Natural killer cell treated with Interleukin-12 subunit alpha and Interleukin-12 subunit beta and Interleukin-15 and Interleukin-18, amount 100 ng/mL, for 72 hours (primary cell): ENCODE measurements around the gene ADRA2C. TPM values are rescaled to one million over a fixed set of nuclear protein-coding genes. Genes with fewer than 3 reads are reported as not detected.
A peak's percentile ranks its signal among the peaks of the same experiment; 100 is the strongest.

Experiments used
- ATAC-seq, 2 donors: fragments of 150-1000 bp; cut with Tn5 transposase in 1 of 2; sonication (Bioruptor Pico), chemical (Tn5 transposase) in 1 of 2; 2 replicates each; pipeline ENCODE4 v1.10.0; 2021
- DNase-seq: peaks from one replicate; pipeline ENCODE4 v3.0.0; 2022; ENCODE audit warnings: low spot score
- H3K27ac Mint-ChIP-seq, 2 donors: 1 replicate in 1 of 2; 2 replicates in 1 of 2; pipeline ENCODE4 v1.8.0; 2022; ENCODE audit warnings: mixed read lengths in 2 of 2, mild to moderate bottlenecking in 1 of 2, moderate library complexity in 1 of 2
- H3K27me3 Mint-ChIP-seq, 2 donors: 1 replicate in 1 of 2; 2 replicates in 1 of 2; pipeline ENCODE4 v1.8.0; 2022; ENCODE audit warnings: mixed read lengths in 2 of 2
- H3K36me3 Mint-ChIP-seq: one replicate; pipeline ENCODE4 v1.8.0; 2022; ENCODE audit warnings: mixed read lengths
- H3K4me1 Mint-ChIP-seq, 2 donors: 1 replicate in 1 of 2; 2 replicates in 1 of 2; pipeline ENCODE4 v1.8.0; 2022; ENCODE audit warnings: low read depth in 2 of 2, mixed read lengths in 2 of 2, mild to moderate bottlenecking in 1 of 2
- H3K4me3 Mint-ChIP-seq: one replicate; pipeline ENCODE4 v1.8.0; 2022; ENCODE audit warnings: mixed read lengths
- H3K9me3 Mint-ChIP-seq: 2 replicates; pipeline ENCODE4 v1.8.0; 2022; ENCODE audit warnings: mixed read lengths
- total RNA-seq, 2 donors: library from RNA; stranded (reverse); gene quantifications; one replicate each; pipeline ENCODE4 v1.2.3, GENCODE V29; 2022

Gene ADRA2C
- total RNA-seq, 2 donors from 2014 or later: not detected

- H3K36me3 Mint-ChIP-seq: no peaks in the 10 kb centered on the region
- H3K4me1 Mint-ChIP-seq: no peaks in the 10 kb centered on the region
- H3K27me3 Mint-ChIP-seq: peaks cover 16 to 32% of the 10 kb centered on the region in 2 donors
- H3K4me3 Mint-ChIP-seq: no peak overlapping the region
- ATAC-seq (no peak), DNase-seq (no peak)
- no peak overlapping the region for H3K27ac Mint-ChIP-seq
- H3K9me3 Mint-ChIP-seq: no peaks in the 10 kb centered on the region
These were observed 38.8 kb downstream of the ADRA2C start for GRCh38 chr4:3805026-3805425.

GRCh38 chr4:3805731-3806130 lies 39.5 kb downstream of the ADRA2C start:
- ATAC-seq (no peak), DNase-seq (no peak)
- Mint-ChIP-seq H3K27ac (no peak overlapping the region), H3K27me3 (peaks cover 16 to 30% of the 10 kb centered on the region in 2 donors), H3K4me3 (no peak overlapping the region), H3K36me3 (no peaks in the 10 kb centered on the region), H3K4me1 (no peaks in the 10 kb centered on the region), H3K9me3 (no peaks in the 10 kb centered on the region)

GRCh38 chr4:3807311-3807710 lies 41.1 kb downstream of the ADRA2C start:
- DNase-seq (no peak), ATAC-seq (no peak)
- no peaks in the 10 kb centered on the region for H3K36me3 Mint-ChIP-seq
- peaks cover 16 to 30% of the 10 kb centered on the region in 2 donors for H3K27me3 Mint-ChIP-seq
- no peaks in the 10 kb centered on the region for H3K4me1 Mint-ChIP-seq
- H3K9me3 Mint-ChIP-seq: no peaks in the 10 kb centered on the region
- no peak overlapping the region for H3K27ac Mint-ChIP-seq
- no peak overlapping the region for H3K4me3 Mint-ChIP-seq

- Mint-ChIP-seq H3K4me3 (no peak overlapping the region), H3K9me3 (no peaks in the 10 kb centered on the region), H3K27ac (no peak overlapping the region), H3K27me3 (peaks cover 16 to 30% of the 10 kb centered on the region in 2 donors), H3K4me1 (no peaks in the 10 kb centered on the region), H3K36me3 (no peaks in the 10 kb centered on the region)
- ATAC-seq: no peak
- no peak for DNase-seq
These were observed 41.8 kb downstream of the ADRA2C start for GRCh38 chr4:3807822-3808496.

- DNase-seq (no peak), ATAC-seq (no peak)
- Mint-ChIP-seq H3K4me3 (no peak overlapping the region), H3K9me3 (no peaks in the 10 kb centered on the region), H3K4me1 (no peaks in the 10 kb centered on the region), H3K36me3 (no peaks in the 10 kb centered on the region), H3K27ac (no peak overlapping the region), H3K27me3 (peaks cover 16 to 30% of the 10 kb centered on the region in 2 donors)
These were observed 42.4 kb downstream of the ADRA2C start for GRCh38 chr4:3808597-3808996.

- Mint-ChIP-seq H3K9me3 (no peaks in the 10 kb centered on the region), H3K4me3 (no peak overlapping the region), H3K4me1 (no peaks in the 10 kb centered on the region), H3K27me3 (peaks cover 16 to 29% of the 10 kb centered on the region in 2 donors), H3K36me3 (no peaks in the 10 kb centered on the region), H3K27ac (no peak overlapping the region)
- ATAC-seq (peak in 1 of 2 donors; percentile 15), DNase-seq (no peak)
These were observed 42.8 kb downstream of the ADRA2C start for GRCh38 chr4:3809028-3809427.

- no peaks in the 10 kb centered on the region for H3K9me3 Mint-ChIP-seq
- DNase-seq (no peak), ATAC-seq (peak in 1 of 2 donors; percentile 7)
- peaks cover 16 to 25% of the 10 kb centered on the region in 2 donors for H3K27me3 Mint-ChIP-seq
- no peaks in the 10 kb centered on the region for H3K36me3 Mint-ChIP-seq
- no peaks in the 10 kb centered on the region for H3K4me1 Mint-ChIP-seq
- H3K27ac Mint-ChIP-seq: no peak overlapping the region
- no peak overlapping the region for H3K4me3 Mint-ChIP-seq
These were observed 43.4 kb downstream of the ADRA2C start for GRCh38 chr4:3809451-3810110.

GRCh38 chr4:3810111-3810680 lies 44.0 kb downstream of the ADRA2C start:
- DNase-seq (no peak), ATAC-seq (no peak)
- Mint-ChIP-seq H3K9me3 (no peaks in the 10 kb centered on the region), H3K27ac (no peak overlapping the region), H3K4me1 (no peaks in the 10 kb centered on the region), H3K36me3 (no peaks in the 10 kb centered on the region), H3K4me3 (no peak overlapping the region), H3K27me3 (peaks cover 16 to 25% of the 10 kb centered on the region in 2 donors)

- Mint-ChIP-seq H3K27ac (no peak overlapping the region), H3K4me1 (no peaks in the 10 kb centered on the region), H3K27me3 (peaks cover 16 to 25% of the 10 kb centered on the region in 2 donors), H3K4me3 (no peak overlapping the region), H3K36me3 (no peaks in the 10 kb centered on the region), H3K9me3 (no peaks in the 10 kb centered on the region)
- DNase-seq (no peak), ATAC-seq (peak in 1 of 2 donors; percentile 11)
These were observed 44.8 kb downstream of the ADRA2C start for GRCh38 chr4:3810796-3811485.

- H3K27ac Mint-ChIP-seq: no peak overlapping the region
- H3K36me3 Mint-ChIP-seq: no peaks in the 10 kb centered on the region
- H3K4me3 Mint-ChIP-seq: no peak overlapping the region
- no peak for ATAC-seq
- H3K4me1 Mint-ChIP-seq: no peaks in the 10 kb centered on the region
- peaks cover 16 to 22% of the 10 kb centered on the region in 2 donors for H3K27me3 Mint-ChIP-seq
- no peaks in the 10 kb centered on the region for H3K9me3 Mint-ChIP-seq
- DNase-seq: no peak
These were observed 45.4 kb downstream of the ADRA2C start for GRCh38 chr4:3811621-3812020.

GRCh38 chr4:3812211-3812934 lies 46.2 kb downstream of the ADRA2C start:
- Mint-ChIP-seq H3K9me3 (no peaks in the 10 kb centered on the region), H3K4me1 (no peaks in the 10 kb centered on the region), H3K27ac (no peak overlapping the region), H3K4me3 (no peak overlapping the region), H3K36me3 (no peaks in the 10 kb centered on the region), H3K27me3 (peaks cover 16 to 17% of the 10 kb centered on the region in 2 donors)
- DNase-seq: no peak
- ATAC-seq: no peak

GRCh38 chr4:3813151-3814052 lies 47.2 kb downstream of the ADRA2C start:
- Mint-ChIP-seq H3K9me3 (no peaks in the 10 kb centered on the region), H3K4me3 (no peak overlapping the region), H3K36me3 (no peaks in the 10 kb centered on the region), H3K27ac (no peak overlapping the region), H3K4me1 (no peaks in the 10 kb centered on the region), H3K27me3 (peaks cover 8 to 13% of the 10 kb centered on the region in 2 donors)
- DNase-seq: no peak
- ATAC-seq: no peak
